K562 (cell line): ENCODE measurements around the gene C2orf69. TPM values are rescaled to one million over a fixed set of nuclear protein-coding genes. Genes with fewer than 3 reads are reported as not detected.
A peak's percentile ranks its signal among the peaks of the same experiment; 100 is the strongest.

Source experiments
- ESRRA ChIP-seq: fragments of 450-650 bp; IDR thresholded peaks from 2 replicates; pipeline ENCODE4 v1.6.1; 2014; ENCODE audit warnings: low read depth, mild to moderate bottlenecking, moderate library complexity, borderline replicate concordance
- GABPB2 ChIP-seq: fragments of 250-450 bp; sonication (Bioruptor Pico); conservative IDR thresholded peaks from 2 replicates; pipeline ENCODE4 v1.5.1; 2021; ENCODE audit warnings: mild to moderate bottlenecking
- HDAC1 ChIP-seq, 2 experiments: fragments of 450-650 bp; IDR thresholded peaks; 2 replicates each; pipeline ENCODE4 v1.6.1; 2016 to 2017; ENCODE audit warnings: inconsistent platforms in 1 of 2, mild to moderate bottlenecking in 1 of 2, moderate library complexity in 1 of 2
- KDM2B ChIP-seq: fragments of 250-450 bp; sonication (Bioruptor Pico); IDR thresholded peaks from 2 replicates; pipeline ENCODE4 v1.8.0; 2021; ENCODE audit warnings: mild to moderate bottlenecking, moderate library complexity
- KDM4B ChIP-seq, 2 experiments: fragments of 450-650 bp in 1 of 2; sonication (generic) in 1 of 2; IDR thresholded peaks; 2 replicates each; pipeline ENCODE4 v1.6.1; 2016 to 2017; ENCODE audit warnings: borderline replicate concordance in 2 of 2, antibody characterized with exemption in 1 of 2, low read depth in 1 of 2, mild to moderate bottlenecking in 1 of 2
- KLF13 ChIP-seq: fragments of 450-650 bp; IDR thresholded peaks from 2 replicates; pipeline ENCODE4 v1.6.1; 2016; ENCODE audit warnings: missing genetic modification characterization, low read depth, mild to moderate bottlenecking, missing compliant biosample characterization, moderate library complexity, borderline replicate concordance
- KLF16 ChIP-seq: IDR thresholded peaks from 2 replicates; pipeline ENCODE4 v1.6.1; 2016; ENCODE audit warnings: antibody characterized with exemption
- NBN ChIP-seq: fragments of 450-650 bp; IDR thresholded peaks from 2 replicates; pipeline ENCODE4 v1.6.1; 2016; ENCODE audit warnings: low read depth, mild to moderate bottlenecking
- PHF20 ChIP-seq: fragments of 450-650 bp; IDR thresholded peaks from 2 replicates; pipeline ENCODE4 v1.6.1; 2018; ENCODE audit not compliant: partially characterized antibody
- POU5F1 ChIP-seq: fragments of 150-350 bp; IDR thresholded peaks from 2 replicates; pipeline ENCODE4 v1.6.1; 2014; ENCODE audit warnings: borderline replicate concordance, low read length, low read depth, mild to moderate bottlenecking; ENCODE audit not compliant: partially characterized antibody
- SNIP1 ChIP-seq: fragments of 450-650 bp; IDR thresholded peaks from 2 replicates; pipeline ENCODE4 v1.7.1; 2017; ENCODE audit warnings: low read depth, mild to moderate bottlenecking
- SP2 ChIP-seq: IDR thresholded peaks from 2 replicates; pipeline ENCODE4 v1.6.1; 2011; ENCODE audit warnings: mild to moderate bottlenecking, low read depth, low read length, moderate library complexity; ENCODE audit not compliant: poor library complexity, severe bottlenecking; ENCODE audit errors: extremely low read depth
- ZNF165 ChIP-seq: fragments of 250-450 bp; sonication (Bioruptor Pico); IDR thresholded peaks from 2 replicates; pipeline ENCODE4 v1.4.0; 2020; ENCODE audit warnings: borderline replicate concordance
- ZNF584 ChIP-seq: fragments of 200-800 bp; sonication (Bioruptor generic); IDR thresholded peaks from 2 replicates; pipeline ENCODE4 v1.6.1; 2016; ENCODE audit warnings: low read depth, mild to moderate bottlenecking, missing genetic modification characterization, missing compliant biosample characterization
- polyA plus RNA-seq, 8 experiments: library from polyadenylated mRNA; depleted of rRNA in 4 of 8; stranded (reverse) in 5 of 8; unstranded in 3 of 8; fragments of >200 nt; fragmentation: Nextera tagmentation in 2 of 8; fragmentation: Illumina TruSeq in 1 of 8; extraction: Ambion mirVana in 2 of 8; extraction: Trizol in 1 of 8; gene quantifications; 2 replicates each; pipeline versions ENCODE4 v1.2.1 to v1.2.3, GENCODE V29; 2011 to 2014; ENCODE audit warnings: inconsistent platforms in 1 of 8, missing spikeins in 1 of 8
- total RNA-seq, 7 experiments: library from RNA; depleted of rRNA in 6 of 7; stranded (reverse); fragments of >200 nt in 6 of 7; fragmentation: Illumina TruSeq in 2 of 7; extraction: Trizol in 2 of 7; gene quantifications; 2 replicates each; pipeline versions ENCODE4 v1.2.1 to v1.2.3, GENCODE V29; 2011 to 2021; ENCODE audit warnings: low replicate concordance in 1 of 7
- TF ChIP-seq, protein P1 (sequence below): fragments of 450-650 bp; IDR thresholded peaks from 2 replicates; pipeline ENCODE4 v1.7.1; 2018; ENCODE audit warnings: mild to moderate bottlenecking, low read depth; ENCODE audit not compliant: partially characterized antibody
- TF ChIP-seq, protein P2 (sequence below): fragments of 150-350 bp; IDR thresholded peaks from 2 replicates; pipeline ENCODE4 v1.6.1; 2014; ENCODE audit warnings: low read depth, mild to moderate bottlenecking, low read length, borderline replicate concordance
- TF ChIP-seq, protein P3 (sequence below), 2 experiments: fragments of 250-450 bp in 1 of 2; fragments of 450-650 bp in 1 of 2; sonication (Bioruptor Pico) in 1 of 2; IDR thresholded peaks; 2 replicates each; pipeline versions ENCODE4 v1.6.1 to v1.8.0; 2016 to 2021; ENCODE audit warnings: mild to moderate bottlenecking in 2 of 2, moderate library complexity in 2 of 2, missing compliant biosample characterization in 1 of 2, missing genetic modification characterization in 1 of 2
- TF ChIP-seq, protein P4 (sequence below), 2 experiments: fragments of 450-650 bp; conservative IDR thresholded peaks; 2 replicates each; pipeline ENCODE4 v1.6.1; 2017; ENCODE audit warnings: mild to moderate bottlenecking in 2 of 2, moderate library complexity in 2 of 2

Gene C2orf69
- total and polyA plus RNA-seq, 9 of the 15 experiments (the other 6 are each of a cell fraction or from before 2014, with no cell fraction given): 3.4 to 9.8 (median 5.7) TPM

DNA sequence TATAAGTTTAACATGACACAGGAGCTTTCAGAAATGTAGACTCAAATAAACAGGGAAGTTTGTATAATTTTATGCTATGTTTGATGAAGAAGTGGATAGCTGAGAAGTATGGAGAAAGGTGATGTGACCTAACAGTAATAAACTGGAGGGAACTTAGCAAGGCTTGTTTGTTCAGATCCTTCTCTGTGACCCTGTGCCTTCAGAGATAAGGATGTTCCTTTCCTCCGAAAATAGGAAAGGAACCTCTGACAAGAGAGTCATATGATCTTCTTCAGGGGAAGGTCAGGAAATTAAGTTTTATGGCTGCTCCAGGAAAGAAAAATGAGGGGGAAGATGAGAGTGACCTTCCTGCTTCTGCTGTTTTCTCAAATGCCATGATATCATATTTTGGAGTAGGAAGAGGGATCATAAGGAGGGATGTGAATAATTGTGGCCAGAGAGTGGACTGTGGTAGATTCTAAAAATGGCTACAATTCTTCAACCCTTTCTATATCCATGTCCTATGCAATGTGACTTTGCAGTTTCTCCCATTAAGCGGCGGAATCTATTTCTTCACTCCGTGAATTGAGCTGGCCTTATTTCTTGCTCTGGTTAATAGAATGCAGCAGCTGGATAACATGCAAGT is 8.5 kb upstream of the C2orf69 start (continued):
- TF ChIP-seq, protein P1, sequence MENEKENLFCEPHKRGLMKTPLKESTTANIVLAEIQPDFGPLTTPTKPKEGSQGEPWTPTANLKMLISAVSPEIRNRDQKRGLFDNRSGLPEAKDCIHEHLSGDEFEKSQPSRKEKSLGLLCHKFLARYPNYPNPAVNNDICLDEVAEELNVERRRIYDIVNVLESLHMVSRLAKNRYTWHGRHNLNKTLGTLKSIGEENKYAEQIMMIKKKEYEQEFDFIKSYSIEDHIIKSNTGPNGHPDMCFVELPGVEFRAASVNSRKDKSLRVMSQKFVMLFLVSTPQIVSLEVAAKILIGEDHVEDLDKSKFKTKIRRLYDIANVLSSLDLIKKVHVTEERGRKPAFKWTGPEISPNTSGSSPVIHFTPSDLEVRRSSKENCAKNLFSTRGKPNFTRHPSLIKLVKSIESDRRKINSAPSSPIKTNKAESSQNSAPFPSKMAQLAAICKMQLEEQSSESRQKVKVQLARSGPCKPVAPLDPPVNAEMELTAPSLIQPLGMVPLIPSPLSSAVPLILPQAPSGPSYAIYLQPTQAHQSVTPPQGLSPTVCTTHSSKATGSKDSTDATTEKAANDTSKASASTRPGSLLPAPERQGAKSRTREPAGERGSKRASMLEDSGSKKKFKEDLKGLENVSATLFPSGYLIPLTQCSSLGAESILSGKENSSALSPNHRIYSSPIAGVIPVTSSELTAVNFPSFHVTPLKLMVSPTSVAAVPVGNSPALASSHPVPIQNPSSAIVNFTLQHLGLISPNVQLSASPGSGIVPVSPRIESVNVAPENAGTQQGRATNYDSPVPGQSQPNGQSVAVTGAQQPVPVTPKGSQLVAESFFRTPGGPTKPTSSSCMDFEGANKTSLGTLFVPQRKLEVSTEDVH: no peak
- no peak for TF ChIP-seq GABPB2
- peak; percentile 6; the same call in 1 of the 2 replicates for TF ChIP-seq ZNF584
- no peak for TF ChIP-seq PHF20
- TF ChIP-seq, protein P2, sequence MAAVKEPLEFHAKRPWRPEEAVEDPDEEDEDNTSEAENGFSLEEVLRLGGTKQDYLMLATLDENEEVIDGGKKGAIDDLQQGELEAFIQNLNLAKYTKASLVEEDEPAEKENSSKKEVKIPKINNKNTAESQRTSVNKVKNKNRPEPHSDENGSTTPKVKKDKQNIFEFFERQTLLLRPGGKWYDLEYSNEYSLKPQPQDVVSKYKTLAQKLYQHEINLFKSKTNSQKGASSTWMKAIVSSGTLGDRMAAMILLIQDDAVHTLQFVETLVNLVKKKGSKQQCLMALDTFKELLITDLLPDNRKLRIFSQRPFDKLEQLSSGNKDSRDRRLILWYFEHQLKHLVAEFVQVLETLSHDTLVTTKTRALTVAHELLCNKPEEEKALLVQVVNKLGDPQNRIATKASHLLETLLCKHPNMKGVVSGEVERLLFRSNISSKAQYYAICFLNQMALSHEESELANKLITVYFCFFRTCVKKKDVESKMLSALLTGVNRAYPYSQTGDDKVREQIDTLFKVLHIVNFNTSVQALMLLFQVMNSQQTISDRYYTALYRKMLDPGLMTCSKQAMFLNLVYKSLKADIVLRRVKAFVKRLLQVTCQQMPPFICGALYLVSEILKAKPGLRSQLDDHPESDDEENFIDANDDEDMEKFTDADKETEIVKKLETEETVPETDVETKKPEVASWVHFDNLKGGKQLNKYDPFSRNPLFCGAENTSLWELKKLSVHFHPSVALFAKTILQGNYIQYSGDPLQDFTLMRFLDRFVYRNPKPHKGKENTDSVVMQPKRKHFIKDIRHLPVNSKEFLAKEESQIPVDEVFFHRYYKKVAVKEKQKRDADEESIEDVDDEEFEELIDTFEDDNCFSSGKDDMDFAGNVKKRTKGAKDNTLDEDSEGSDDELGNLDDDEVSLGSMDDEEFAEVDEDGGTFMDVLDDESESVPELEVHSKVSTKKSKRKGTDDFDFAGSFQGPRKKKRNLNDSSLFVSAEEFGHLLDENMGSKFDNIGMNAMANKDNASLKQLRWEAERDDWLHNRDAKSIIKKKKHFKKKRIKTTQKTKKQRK: no peak
- TF ChIP-seq, protein P3, sequence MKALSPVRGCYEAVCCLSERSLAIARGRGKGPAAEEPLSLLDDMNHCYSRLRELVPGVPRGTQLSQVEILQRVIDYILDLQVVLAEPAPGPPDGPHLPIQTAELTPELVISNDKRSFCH (CRISPR knock-in tag; IDR thresholded peaks at IDR 0.05): no peak
- TF ChIP-seq, protein P3 (tag; IDR thresholded peaks at IDR 0.05): no peak
- TF ChIP-seq HDAC1 (IDR thresholded peaks at IDR 0.05): no peak
- no peak for TF ChIP-seq KLF13 (tag)
- TF ChIP-seq SNIP1: no peak
- TF ChIP-seq, protein P4, sequence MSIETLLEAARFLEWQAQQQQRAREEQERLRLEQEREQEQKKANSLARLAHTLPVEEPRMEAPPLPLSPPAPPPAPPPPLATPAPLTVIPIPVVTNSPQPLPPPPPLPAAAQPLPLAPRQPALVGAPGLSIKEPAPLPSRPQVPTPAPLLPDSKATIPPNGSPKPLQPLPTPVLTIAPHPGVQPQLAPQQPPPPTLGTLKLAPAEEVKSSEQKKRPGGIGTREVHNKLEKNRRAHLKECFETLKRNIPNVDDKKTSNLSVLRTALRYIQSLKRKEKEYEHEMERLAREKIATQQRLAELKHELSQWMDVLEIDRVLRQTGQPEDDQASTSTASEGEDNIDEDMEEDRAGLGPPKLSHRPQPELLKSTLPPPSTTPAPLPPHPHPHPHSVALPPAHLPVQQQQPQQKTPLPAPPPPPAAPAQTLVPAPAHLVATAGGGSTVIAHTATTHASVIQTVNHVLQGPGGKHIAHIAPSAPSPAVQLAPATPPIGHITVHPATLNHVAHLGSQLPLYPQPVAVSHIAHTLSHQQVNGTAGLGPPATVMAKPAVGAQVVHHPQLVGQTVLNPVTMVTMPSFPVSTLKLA (conservative IDR thresholded peaks at IDR 0.05): no peak
- TF ChIP-seq NBN: no peak
- no peak for TF ChIP-seq KDM2B (CRISPR knock-in tag)
- no peak for TF ChIP-seq SP2
- no peak for TF ChIP-seq ZNF165 (CRISPR knock-in tag)
- no peak for TF ChIP-seq ESRRA
- no peak for TF ChIP-seq KDM4B (IDR thresholded peaks at IDR 0.05; ENCODE audit: borderline replicate concordance in 2 of 2, low read depth in 1 of 2)
- no peak for TF ChIP-seq POU5F1
- no peak for TF ChIP-seq KLF16
